Measurements from ENCODE around the gene GMIP.
"Not testable (repeated sequence)": the region's sequence is repeated elsewhere in the genome, so short reads cannot be mapped to it uniquely, and the experiment has no call there.

The GMIP gene

GRCh38 chr19:19677579-19677978 lies 34.1 kb upstream of the GMIP start:
- TF ChIP-seq CTCF (IDR thresholded peaks at IDR 0.05; ENCODE audit: low read depth, low read length): no peak
- in situ Hi-C loops (cut with HindIII; ENCODE audit: low sequenced_read_pairs): no loop called here
- H3K4me3 ChIP-seq (ENCODE audit: low read depth, low read length): no peak overlapping the region
- DNase-seq (ENCODE audit: low read depth, low spot score): no peak

- no peak for TF ChIP-seq CTCF (IDR thresholded peaks at IDR 0.05; ENCODE audit: low read depth, low read length)
- in situ Hi-C loops (cut with HindIII; ENCODE audit: low sequenced_read_pairs): no loop called here
- H3K4me3 ChIP-seq (ENCODE audit: low read depth, low read length): no peak overlapping the region
- no peak for DNase-seq (ENCODE audit: low read depth, low spot score)
Observed at GRCh38 chr19:19674315-19674714, 30.9 kb upstream of the GMIP start.

- no peak for TF ChIP-seq CTCF (IDR thresholded peaks at IDR 0.05; ENCODE audit: low read depth, low read length)
- in situ Hi-C loops (cut with HindIII; ENCODE audit: low sequenced_read_pairs): no loop called here
- no peak for DNase-seq (ENCODE audit: low read depth, low spot score)
- H3K4me3 ChIP-seq (ENCODE audit: low read depth, low read length): no peak overlapping the region
Observed at GRCh38 chr19:19672816-19673215, 29.4 kb upstream of the GMIP start.

GRCh38 chr19:19670070-19670551 lies 26.7 kb upstream of the GMIP start:
- DNase-seq (ENCODE audit: low read depth, low spot score): no peak
- TF ChIP-seq CTCF (IDR thresholded peaks at IDR 0.05; ENCODE audit: low read depth, low read length): no peak
- in situ Hi-C loops (cut with HindIII; ENCODE audit: low sequenced_read_pairs): no loop called here
- H3K4me3 ChIP-seq (ENCODE audit: low read depth, low read length): no peak overlapping the region

- DNase-seq (ENCODE audit: low read depth, low spot score): peak; percentile 89
- no peak for TF ChIP-seq CTCF (IDR thresholded peaks at IDR 0.05; ENCODE audit: low read depth, low read length)
- peak within 1 kb of the TSS; percentile 93 for H3K4me3 ChIP-seq (ENCODE audit: low read depth, low read length)
- in situ Hi-C loops (cut with HindIII; ENCODE audit: low sequenced_read_pairs): no loop called here
Observed at GRCh38 chr19:19668230-19669012, 25.0 kb upstream of the GMIP start, which contains the start of gene ZNF101. Gene ZNF101, plus strand, starts transcription at chr19:19668839. Its CDS starts 125 bp downstream, at chr19:19668964.

- in situ Hi-C loops (cut with HindIII; ENCODE audit: low sequenced_read_pairs); DNase-seq (ENCODE audit: low read depth, low spot score); H3K4me3 ChIP-seq (ENCODE audit: low read depth, low read length): not testable (repeated sequence)
Observed at GRCh38 chr19:19665420-19665948, 22.0 kb upstream of the GMIP start.
